Testis (tissue), 3 donors: Measurements from ENCODE around the gene HHATL. TPM values are rescaled to one million over a fixed set of nuclear protein-coding genes. Genes with fewer than 3 reads are reported as not detected.

Experiments
- DNase-seq: peaks from one replicate; pipeline ENCODE4 v3.0.0-alpha.2; 2019
- H3K27ac ChIP-seq, 2 donors: fragments of 200-600 bp; sonication (generic); one replicate each; pipeline ENCODE4 v1.5.1; 2019
- H3K27me3 ChIP-seq: fragments of 200-600 bp; sonication (generic); one replicate; pipeline ENCODE4 v1.5.1; 2019
- H3K36me3 ChIP-seq: fragments of 200-600 bp; sonication (generic); one replicate; pipeline ENCODE4 v1.5.1; 2017; ENCODE audit warnings: low read depth; ENCODE audit errors: missing control alignments
- H3K4me1 ChIP-seq: fragments of 200-600 bp; sonication (generic); one replicate; pipeline ENCODE4 v1.5.1; 2019
- H3K4me3 ChIP-seq, 2 donors: fragments of 200-600 bp; sonication (generic); one replicate each; pipeline ENCODE4 v1.5.1; 2017 to 2019
- H3K9me3 ChIP-seq: fragments of 200-600 bp; sonication (generic); one replicate; pipeline ENCODE4 v1.5.1; 2017
- POLR2A ChIP-seq: fragments of 450-650 bp; IDR thresholded peaks from one replicate; pipeline ENCODE4 v1.6.1; 2017; ENCODE audit warnings: antibody characterized with exemption, mild to moderate bottlenecking, moderate library complexity
- WGBS, 2 donors: methylation state at CpG; one replicate each; pipeline ENCODE4 v1.1.5; 2018; 5-methylcytosine and 5-hydroxymethylcytosine counted together
- intact Hi-C: fragments of 100-400 bp; cut with DNase I; formaldehyde crosslinking; loops from one replicate; pipeline ENCODE4 v1.15.1; 2023; ENCODE audit warnings: low total_unique reads
- polyA plus RNA-seq: library from polyadenylated mRNA; stranded (reverse); fragments of 350-450 nt; fragmentation: Illumina TruSeq; extraction: RNeasy Lipid Tissue Mini Kit (QIAGEN cat#74804); gene quantifications from one replicate; pipeline ENCODE4 v1.2.3, GENCODE V29; 2014; ENCODE audit warnings: low read depth, low replicate concordance; ENCODE audit not compliant: insufficient read depth
- total RNA-seq, 2 donors: library from RNA; depleted of rRNA; stranded (reverse); fragments of >200 nt; gene quantifications; one replicate each; pipeline ENCODE4 v1.2.3, GENCODE V29; 2016
- TF ChIP-seq, protein P1 (sequence below), 3 experiments: fragments of 450-650 bp in 2 of 3; fragments of 200-600 bp in 1 of 3; sonication (generic) in 1 of 3; IDR thresholded peaks; one replicate each; pipeline ENCODE4 v1.5.1; 2016 to 2019; ENCODE audit warnings: antibody characterized with exemption in 3 of 3, mild to moderate bottlenecking in 2 of 3, moderate library complexity in 1 of 3

HHATL gene
- total and polyA plus RNA-seq, 3 donors from 2014 or later = 6.1 to 7.2 (median 6.4) TPM

DNA sequence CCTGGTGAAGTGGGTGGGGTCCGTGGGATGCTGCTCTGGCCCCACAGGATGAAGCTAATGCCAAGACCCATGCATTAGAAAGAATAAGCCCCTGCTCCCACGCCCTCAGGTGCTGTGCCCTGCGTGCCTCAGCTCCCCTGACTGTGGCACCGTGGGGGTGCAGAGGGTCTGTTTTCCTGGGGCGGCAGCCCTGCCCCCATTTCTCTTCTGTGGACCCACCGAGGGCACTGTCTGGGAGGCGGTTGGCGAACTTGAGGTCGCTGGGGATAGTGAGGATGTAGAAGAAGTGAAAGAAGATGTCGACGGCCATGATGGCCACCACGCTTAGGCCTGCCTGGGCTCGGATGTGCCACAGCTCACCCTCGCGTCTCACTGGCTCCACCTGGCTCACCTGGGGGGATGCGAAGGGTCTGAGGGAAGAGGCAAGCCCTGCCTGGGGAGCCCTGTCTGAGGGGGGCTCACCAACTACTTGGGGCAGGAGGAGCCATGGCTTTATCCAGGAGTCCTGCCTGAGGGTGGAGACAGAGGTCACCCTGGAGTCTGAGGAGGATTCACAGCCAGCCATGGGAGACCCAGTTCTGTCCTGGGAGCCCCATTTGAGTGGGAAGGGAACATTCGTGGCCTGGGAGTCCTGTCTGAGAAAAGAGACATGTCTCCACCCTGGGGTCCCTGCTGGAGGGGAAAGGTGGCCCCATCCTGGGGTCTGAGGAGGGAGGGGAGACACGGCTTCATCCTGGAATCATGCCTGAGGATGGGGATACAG, 5.1 kb downstream of the HHATL start:
- H3K27me3 ChIP-seq = no peaks in the 10 kb centered on the region
- TF ChIP-seq, protein P1, sequence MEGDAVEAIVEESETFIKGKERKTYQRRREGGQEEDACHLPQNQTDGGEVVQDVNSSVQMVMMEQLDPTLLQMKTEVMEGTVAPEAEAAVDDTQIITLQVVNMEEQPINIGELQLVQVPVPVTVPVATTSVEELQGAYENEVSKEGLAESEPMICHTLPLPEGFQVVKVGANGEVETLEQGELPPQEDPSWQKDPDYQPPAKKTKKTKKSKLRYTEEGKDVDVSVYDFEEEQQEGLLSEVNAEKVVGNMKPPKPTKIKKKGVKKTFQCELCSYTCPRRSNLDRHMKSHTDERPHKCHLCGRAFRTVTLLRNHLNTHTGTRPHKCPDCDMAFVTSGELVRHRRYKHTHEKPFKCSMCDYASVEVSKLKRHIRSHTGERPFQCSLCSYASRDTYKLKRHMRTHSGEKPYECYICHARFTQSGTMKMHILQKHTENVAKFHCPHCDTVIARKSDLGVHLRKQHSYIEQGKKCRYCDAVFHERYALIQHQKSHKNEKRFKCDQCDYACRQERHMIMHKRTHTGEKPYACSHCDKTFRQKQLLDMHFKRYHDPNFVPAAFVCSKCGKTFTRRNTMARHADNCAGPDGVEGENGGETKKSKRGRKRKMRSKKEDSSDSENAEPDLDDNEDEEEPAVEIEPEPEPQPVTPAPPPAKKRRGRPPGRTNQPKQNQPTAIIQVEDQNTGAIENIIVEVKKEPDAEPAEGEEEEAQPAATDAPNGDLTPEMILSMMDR (IDR thresholded peaks at IDR 0.05) = no peak
- TF ChIP-seq POLR2A = no peak
- no peak for DNase-seq
- no peaks in the 10 kb centered on the region for H3K9me3 ChIP-seq
- H3K36me3 ChIP-seq = no peaks in the 10 kb centered on the region
- peaks cover 7% of the 10 kb centered on the region for H3K4me1 ChIP-seq
- intact Hi-C loops = no loop called here
- H3K4me3 ChIP-seq = no peak overlapping the region
- H3K27ac ChIP-seq = no peak overlapping the region
- WGBS, 2 donors = 86 to 91% methylated on average over 15 to 18 of the region's 18 CpGs

DNA sequence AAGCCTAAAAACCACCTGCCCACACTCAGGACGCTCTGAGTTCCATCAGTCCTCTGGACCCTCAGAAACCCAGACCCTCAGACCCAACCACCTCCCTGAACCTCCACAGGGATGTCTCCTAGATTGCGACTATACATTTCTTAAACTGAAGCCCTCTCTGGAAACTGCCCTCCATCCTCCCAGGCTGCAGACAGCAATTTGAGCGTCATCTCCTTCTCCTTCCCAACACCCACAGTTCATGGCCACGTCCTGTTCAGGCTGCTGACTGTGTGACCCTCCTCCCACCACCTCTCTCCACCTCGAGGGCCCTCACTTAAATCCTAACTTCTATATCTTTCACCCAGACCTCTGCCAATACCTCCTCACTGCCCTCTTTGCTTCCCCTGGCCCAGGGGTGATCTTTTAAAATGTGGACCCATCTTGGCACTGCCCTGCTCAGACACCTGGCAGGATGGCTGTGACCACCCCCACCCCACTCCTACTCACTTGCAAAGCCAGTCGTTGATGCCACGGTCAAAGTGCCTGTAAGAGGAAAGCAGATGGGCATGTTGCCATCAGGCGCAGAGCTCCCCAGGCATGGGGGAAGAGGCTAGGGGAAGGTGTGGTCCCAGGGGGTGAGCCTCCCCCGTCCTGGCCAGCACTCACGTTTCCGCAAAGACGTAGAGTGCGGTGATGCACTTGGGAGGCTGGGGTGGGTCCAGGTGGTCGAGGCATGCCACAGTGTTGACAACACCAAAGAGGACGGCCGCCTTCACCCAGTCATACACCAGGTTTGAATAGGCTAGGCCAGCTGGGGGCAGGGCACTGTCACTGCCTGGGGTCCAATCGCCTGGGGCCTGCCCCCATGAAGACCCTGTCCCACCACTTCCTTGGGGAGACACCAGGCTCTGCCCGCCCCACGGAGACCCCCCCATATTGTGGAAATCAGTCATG, 6.0 kb downstream of the HHATL start:
- TF ChIP-seq, protein P1 (IDR thresholded peaks at IDR 0.05) = no peak
- TF ChIP-seq POLR2A = no peak
- no peak overlapping the region for H3K27ac ChIP-seq
- no peaks in the 10 kb centered on the region for H3K4me1 ChIP-seq
- intact Hi-C loops = no loop called here
- no peaks in the 10 kb centered on the region for H3K36me3 ChIP-seq
- 76 to 80% methylated on average over 12 to 19 of the region's 19 CpGs for WGBS, 2 donors
- H3K4me3 ChIP-seq = no peak overlapping the region
- DNase-seq = peak; percentile 10
- no peaks in the 10 kb centered on the region for H3K27me3 ChIP-seq
- no peaks in the 10 kb centered on the region for H3K9me3 ChIP-seq

DNA sequence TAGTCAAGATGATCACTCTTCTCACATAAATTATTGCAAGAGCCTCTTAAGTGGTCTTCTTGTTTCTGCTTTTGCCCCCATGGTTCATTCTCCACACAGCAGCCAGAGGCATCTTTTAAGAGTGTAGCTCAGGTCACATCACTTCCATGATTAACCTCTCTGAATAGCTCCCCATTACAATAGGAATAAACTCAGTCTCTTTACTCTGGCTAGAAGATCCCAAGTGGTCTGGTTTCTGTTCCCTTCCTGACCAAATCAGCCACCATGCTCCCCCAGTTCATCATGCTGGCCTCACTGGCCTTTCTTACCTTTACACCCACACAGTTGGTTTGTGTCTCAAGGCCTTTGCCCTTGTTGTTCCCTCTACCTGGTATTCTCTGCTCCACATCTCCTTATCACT, 8.2 kb downstream of the HHATL start:
- no peak for DNase-seq
- Histone ChIP-seq H3K36me3 (no peaks in the 10 kb centered on the region), H3K27me3 (no peaks in the 10 kb centered on the region), H3K27ac (no peak overlapping the region), H3K4me3 (no peak overlapping the region), H3K9me3 (no peaks in the 10 kb centered on the region), H3K4me1 (no peaks in the 10 kb centered on the region)
- TF ChIP-seq POLR2A = no peak
- intact Hi-C loops = no loop called here

DNA sequence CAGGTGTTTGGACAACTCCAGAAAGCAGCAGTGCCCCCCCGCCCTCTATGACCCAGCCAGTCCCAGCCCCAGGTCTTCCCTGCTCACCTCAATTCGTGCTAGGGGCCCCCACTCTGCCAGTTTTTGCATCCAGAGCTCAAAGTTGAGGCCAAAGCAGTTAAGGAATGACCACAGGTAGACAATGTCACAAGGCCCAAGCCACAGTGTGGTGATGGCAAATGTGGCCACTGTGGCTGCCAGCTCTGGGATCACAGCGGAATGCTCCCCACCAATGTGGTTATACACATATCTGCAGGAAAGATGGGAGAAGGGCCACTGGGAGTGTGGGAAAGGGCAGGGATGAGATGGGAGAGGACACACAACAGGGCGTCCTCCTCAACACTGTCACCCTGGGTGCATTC, 9.1 kb downstream of the HHATL start:
- TF ChIP-seq, protein P1 (IDR thresholded peaks at IDR 0.05) = no peak
- no peak for TF ChIP-seq POLR2A
- H3K36me3 ChIP-seq = no peaks in the 10 kb centered on the region
- no peak for DNase-seq
- no peaks in the 10 kb centered on the region for H3K9me3 ChIP-seq
- WGBS, 2 donors = 79 to 93% methylated on average over 3 to 4 of the region's 4 CpGs
- no peaks in the 10 kb centered on the region for H3K4me1 ChIP-seq
- intact Hi-C loops = no loop called here
- no peaks in the 10 kb centered on the region for H3K27me3 ChIP-seq
- H3K27ac ChIP-seq = no peak overlapping the region
- H3K4me3 ChIP-seq = no peak overlapping the region

DNA sequence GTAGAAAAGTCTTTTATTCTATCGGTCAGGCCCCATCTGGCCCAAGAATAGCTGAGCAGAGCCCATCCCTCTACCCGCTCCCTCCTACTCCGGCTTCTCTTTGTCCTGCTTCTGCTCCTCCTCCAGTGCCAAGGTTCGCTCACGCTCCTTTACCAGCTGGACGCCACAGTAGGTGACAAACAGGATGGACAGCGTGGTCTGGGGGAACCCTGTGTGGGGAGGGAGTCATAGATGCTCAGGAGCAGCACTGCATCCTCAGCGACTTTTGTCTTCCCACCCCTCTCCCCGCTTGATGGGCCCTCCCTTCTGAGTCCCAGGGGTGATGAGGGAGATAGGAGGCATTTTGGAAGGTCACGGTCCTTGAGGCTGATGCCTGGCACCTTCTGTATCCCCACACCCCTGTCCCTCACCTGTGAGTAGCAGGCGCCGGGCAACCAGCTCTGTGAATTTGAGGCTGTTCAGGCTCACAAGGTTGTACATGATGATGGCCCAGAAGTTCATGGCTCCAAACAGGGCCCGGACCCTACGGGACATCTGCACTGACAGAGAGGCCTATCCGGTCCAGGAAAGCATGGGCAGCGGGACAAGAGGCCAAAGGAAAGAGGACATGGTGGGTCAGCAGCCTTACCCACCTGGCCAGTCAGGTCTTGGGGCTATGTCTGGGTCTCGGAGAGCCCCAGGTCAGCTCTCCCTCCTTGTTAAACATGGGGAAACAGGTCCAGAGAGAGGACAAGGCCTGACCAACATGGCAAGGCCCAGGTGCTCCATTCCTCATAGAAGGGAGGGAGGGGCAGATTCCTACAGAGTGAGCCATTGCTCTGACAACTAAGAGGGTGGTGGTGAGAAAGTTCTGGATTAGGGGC, 9.7 kb downstream of the HHATL start:
- intact Hi-C loops = no loop called here
- 93 to 94% methylated on average over 14 to 17 of the region's 17 CpGs for WGBS, 2 donors
- no peak for TF ChIP-seq POLR2A
- TF ChIP-seq, protein P1 (IDR thresholded peaks at IDR 0.05) = no peak

More for the DNA sequence above, 9.7 kb downstream of the HHATL start:
- H3K36me3 ChIP-seq = no peaks in the 10 kb centered on the region
- H3K4me3 ChIP-seq = no peak overlapping the region
- DNase-seq = no peak
- no peak overlapping the region for H3K27ac ChIP-seq
- no peaks in the 10 kb centered on the region for H3K27me3 ChIP-seq
- no peaks in the 10 kb centered on the region for H3K4me1 ChIP-seq
- no peaks in the 10 kb centered on the region for H3K9me3 ChIP-seq
